ENCODE measurements around the gene RAX. TPM values are rescaled to one million over a fixed set of nuclear protein-coding genes. Genes with fewer than 3 reads are reported as not detected.
A peak's percentile ranks its signal among the peaks of the same experiment; 100 is the strongest.

Gene RAX
- total and polyA plus RNA-seq, 7 experiments from 2014 or later, result not detected

- intact Hi-C loops (cut with micrococcal nuclease), result loop anchor here in 1 of 2 donors (5.0 kb wide), 1 partner anchor 91 kb away; the partner anchor contains the start of gene LMAN1
- no peaks in the 10 kb centered on the region for H3K4me1 ChIP-seq (ENCODE audit: control insufficient read depth in 2 of 2, insufficient read depth in 2 of 2, low read length in 2 of 2)
- no peak overlapping the region for H3K27ac ChIP-seq (ENCODE audit: low read depth, low read length)
- no peaks in the 10 kb centered on the region for H3K36me3 ChIP-seq (ENCODE audit: control insufficient read depth in 2 of 3, insufficient read depth in 3 of 3, low read length in 3 of 3)
- ChIA-PET POLR2A (no interaction called here), CTCF (no interaction called here)
- peak overlapping the region in 6 of 10 donors; percentile 3 to 71 (median 26) for H3K4me3 Mint-ChIP-seq
- H3K27me3 Mint-ChIP-seq, result peaks cover 69 to 96% (median 74%) of the 10 kb centered on the region in 5 donors
- H3K36me3 Mint-ChIP-seq, result no peaks in the 10 kb centered on the region
- H3K4me3 ChIP-seq (ENCODE audit: low read length), result no peak overlapping the region
- peaks cover 9 to 46% (median 24%) of the 10 kb centered on the region in 7 donors for H3K4me1 Mint-ChIP-seq
- peaks cover 0 to 15% (median 2%) of the 10 kb centered on the region in 11 donors for H3K9me3 Mint-ChIP-seq
- ATAC-seq (no peak), DNase-seq (no peak)
- peaks cover 5 to 7% of the 10 kb centered on the region in 2 donors for H3K27me3 ChIP-seq (ENCODE audit: control insufficient read depth in 2 of 2, insufficient read depth in 2 of 2, low read length in 2 of 2)
- H3K27ac Mint-ChIP-seq, result no peak overlapping the region
- H3K9me3 ChIP-seq (ENCODE audit: control insufficient read depth in 2 of 3, low read length in 3 of 3), result no peaks in the 10 kb centered on the region
Observed at GRCh38 chr18:59266459-59266858, 6.8 kb downstream of the RAX start.

GRCh38 chr18:59265974-59266369, 7.3 kb downstream of the RAX start:
- no peaks in the 10 kb centered on the region for H3K36me3 Mint-ChIP-seq
- DNase-seq (no peak), ATAC-seq (no peak)
- no peaks in the 10 kb centered on the region for H3K4me1 ChIP-seq (ENCODE audit: control insufficient read depth in 2 of 2, insufficient read depth in 2 of 2, low read length in 2 of 2)
- POLR2A ChIA-PET, result no interaction called here
- peak overlapping the region in 7 of 10 donors; percentile 6 to 71 (median 58) for H3K4me3 Mint-ChIP-seq
- intact Hi-C loops (cut with micrococcal nuclease), result loop anchor here in 1 of 2 donors (2.0 to 5.0 kb wide), 3 partner anchors 17 to 127 kb away; partner anchors contain the start of genes LMAN1 and SEC11C
- H3K27ac ChIP-seq (ENCODE audit: low read depth, low read length), result no peak overlapping the region
- H3K9me3 ChIP-seq (ENCODE audit: control insufficient read depth in 2 of 3, low read length in 3 of 3), result no peaks in the 10 kb centered on the region
- H3K9me3 Mint-ChIP-seq, result peaks cover 0 to 17% (median 2%) of the 10 kb centered on the region in 11 donors
- no peak overlapping the region for H3K27ac Mint-ChIP-seq
- no peak overlapping the region for H3K4me3 ChIP-seq (ENCODE audit: low read length)
- peaks cover 69 to 96% (median 74%) of the 10 kb centered on the region in 5 donors for H3K27me3 Mint-ChIP-seq
- CTCF ChIA-PET, result no interaction called here
- peaks cover 9 to 44% (median 22%) of the 10 kb centered on the region in 7 donors for H3K4me1 Mint-ChIP-seq
- H3K27me3 ChIP-seq (ENCODE audit: control insufficient read depth in 2 of 2, insufficient read depth in 2 of 2, low read length in 2 of 2), result peaks cover 3 to 6% of the 10 kb centered on the region in 2 donors
- no peaks in the 10 kb centered on the region for H3K36me3 ChIP-seq (ENCODE audit: control insufficient read depth in 2 of 3, insufficient read depth in 3 of 3, low read length in 3 of 3)

GRCh38 chr18:59265246-59265973, 7.8 kb downstream of the RAX start:
- H3K27me3 Mint-ChIP-seq, result peaks cover 64 to 95% (median 74%) of the 10 kb centered on the region in 5 donors
- H3K4me1 Mint-ChIP-seq, result peaks cover 9 to 41% (median 19%) of the 10 kb centered on the region in 7 donors
- peaks cover 0 to 17% (median 2%) of the 10 kb centered on the region in 11 donors for H3K9me3 Mint-ChIP-seq
- no peaks in the 10 kb centered on the region for H3K36me3 Mint-ChIP-seq
- H3K4me3 Mint-ChIP-seq, result peak overlapping the region in 9 of 10 donors; percentile 29 to 71 (median 51)
- peaks cover 0 to under 1% of the 10 kb centered on the region in 2 donors for H3K27me3 ChIP-seq (ENCODE audit: control insufficient read depth in 2 of 2, insufficient read depth in 2 of 2, low read length in 2 of 2)
- no peaks in the 10 kb centered on the region for H3K9me3 ChIP-seq (ENCODE audit: control insufficient read depth in 2 of 3, low read length in 3 of 3)
- H3K27ac Mint-ChIP-seq, result no peak overlapping the region
- peak; percentile 36 for ATAC-seq
- no peak overlapping the region for H3K27ac ChIP-seq (ENCODE audit: low read depth, low read length)
- CTCF ChIA-PET, result no interaction called here
- no peaks in the 10 kb centered on the region for H3K4me1 ChIP-seq (ENCODE audit: control insufficient read depth in 2 of 2, insufficient read depth in 2 of 2, low read length in 2 of 2)
- intact Hi-C loops (cut with micrococcal nuclease), result loop anchor here in 1 of 2 donors (2.0 to 5.0 kb wide), 3 partner anchors 17 to 127 kb away; partner anchors contain the start of genes LMAN1 and SEC11C
- H3K36me3 ChIP-seq (ENCODE audit: control insufficient read depth in 2 of 3, insufficient read depth in 3 of 3, low read length in 3 of 3), result no peaks in the 10 kb centered on the region
- no peak overlapping the region for H3K4me3 ChIP-seq (ENCODE audit: low read length)
- DNase-seq, result no peak
- POLR2A ChIA-PET, result no interaction called here

- Mint-ChIP-seq H3K4me1 (peaks cover 6 to 35% (median 17%) of the 10 kb centered on the region in 7 donors), H3K36me3 (no peaks in the 10 kb centered on the region), H3K4me3 (peak overlapping the region in 8 of 10 donors; percentile 19 to 71 (median 54)), H3K27ac (no peak overlapping the region), H3K27me3 (peaks cover 59 to 94% (median 71%) of the 10 kb centered on the region in 5 donors), H3K9me3 (peaks cover 0 to 17% (median 5%) of the 10 kb centered on the region in 11 donors)
- Histone ChIP-seq H3K4me1 (ENCODE audit: control insufficient read depth in 2 of 2, insufficient read depth in 2 of 2, low read length in 2 of 2) (no peaks in the 10 kb centered on the region), H3K9me3 (ENCODE audit: control insufficient read depth in 2 of 3, low read length in 3 of 3) (no peaks in the 10 kb centered on the region), H3K36me3 (ENCODE audit: control insufficient read depth in 2 of 3, insufficient read depth in 3 of 3, low read length in 3 of 3) (no peaks in the 10 kb centered on the region), H3K27ac (ENCODE audit: low read depth, low read length) (no peak overlapping the region), H3K27me3 (ENCODE audit: control insufficient read depth in 2 of 2, insufficient read depth in 2 of 2, low read length in 2 of 2) (no peaks in the 10 kb centered on the region), H3K4me3 (ENCODE audit: low read length) (no peak overlapping the region)
- ATAC-seq (no peak), DNase-seq (no peak)
- CTCF ChIA-PET, result no interaction called here
- POLR2A ChIA-PET, result no interaction called here
- intact Hi-C loops (cut with micrococcal nuclease), result loop anchor here in 1 of 2 donors (2.0 to 5.0 kb wide), 3 partner anchors 16 to 126 kb away; partner anchors contain the start of genes LMAN1 and SEC11C
Observed at GRCh38 chr18:59264651-59265245, 8.5 kb downstream of the RAX start.

GRCh38 chr18:59264121-59264571, 9.1 kb downstream of the RAX start:
- Histone ChIP-seq H3K27ac (ENCODE audit: low read depth, low read length) (no peak overlapping the region), H3K9me3 (ENCODE audit: control insufficient read depth in 2 of 3, low read length in 3 of 3) (no peaks in the 10 kb centered on the region), H3K4me3 (ENCODE audit: low read length) (no peak overlapping the region), H3K36me3 (ENCODE audit: control insufficient read depth in 2 of 3, insufficient read depth in 3 of 3, low read length in 3 of 3) (no peaks in the 10 kb centered on the region), H3K4me1 (ENCODE audit: control insufficient read depth in 2 of 2, insufficient read depth in 2 of 2, low read length in 2 of 2) (no peaks in the 10 kb centered on the region), H3K27me3 (ENCODE audit: control insufficient read depth in 2 of 2, insufficient read depth in 2 of 2, low read length in 2 of 2) (no peaks in the 10 kb centered on the region)
- H3K4me3 Mint-ChIP-seq, result peak overlapping the region in 1 of 10 donors; percentile 16
- intact Hi-C loops (cut with micrococcal nuclease), result loop anchor here in 1 of 2 donors (2.0 kb wide), 2 partner anchors 15 to 125 kb away; partner anchors contain the start of gene SEC11C
- peaks cover 60 to 95% (median 73%) of the 10 kb centered on the region in 5 donors for H3K27me3 Mint-ChIP-seq
- H3K36me3 Mint-ChIP-seq, result peaks cover 0 to 4% (median 0%) of the 10 kb centered on the region in 5 donors
- ATAC-seq (no peak), DNase-seq (no peak)
- POLR2A ChIA-PET, result no interaction called here
- H3K9me3 Mint-ChIP-seq, result peaks cover 0 to 17% (median 6%) of the 10 kb centered on the region in 11 donors
- H3K4me1 Mint-ChIP-seq, result peaks cover 2 to 31% (median 13%) of the 10 kb centered on the region in 7 donors
- CTCF ChIA-PET, result no interaction called here
- no peak overlapping the region for H3K27ac Mint-ChIP-seq

GRCh38 chr18:59263661-59264060, 9.6 kb downstream of the RAX start:
- Mint-ChIP-seq H3K36me3 (peaks cover 0 to 4% (median 0%) of the 10 kb centered on the region in 5 donors), H3K27me3 (peaks cover 60 to 96% (median 76%) of the 10 kb centered on the region in 5 donors), H3K27ac (no peak overlapping the region), H3K9me3 (peaks cover 0 to 17% (median 6%) of the 10 kb centered on the region in 11 donors), H3K4me1 (peaks cover 2 to 31% (median 13%) of the 10 kb centered on the region in 7 donors), H3K4me3 (peak overlapping the region in 4 of 10 donors; percentile 16 to 68 (median 38))
- no peaks in the 10 kb centered on the region for H3K27me3 ChIP-seq (ENCODE audit: control insufficient read depth in 2 of 2, insufficient read depth in 2 of 2, low read length in 2 of 2)
- no peak overlapping the region for H3K4me3 ChIP-seq (ENCODE audit: low read length)
- POLR2A ChIA-PET, result no interaction called here
- no peak overlapping the region for H3K27ac ChIP-seq (ENCODE audit: low read depth, low read length)
- CTCF ChIA-PET, result no interaction called here
- H3K9me3 ChIP-seq (ENCODE audit: control insufficient read depth in 2 of 3, low read length in 3 of 3), result no peaks in the 10 kb centered on the region
- H3K4me1 ChIP-seq (ENCODE audit: control insufficient read depth in 2 of 2, insufficient read depth in 2 of 2, low read length in 2 of 2), result no peaks in the 10 kb centered on the region
- ATAC-seq, result no peak
- no peak for DNase-seq
- H3K36me3 ChIP-seq (ENCODE audit: control insufficient read depth in 2 of 3, insufficient read depth in 3 of 3, low read length in 3 of 3), result no peaks in the 10 kb centered on the region
- intact Hi-C loops (cut with micrococcal nuclease), result loop anchor here in 1 of 2 donors (2.0 kb wide), 2 partner anchors 15 to 125 kb away; partner anchors contain the start of gene SEC11C
